Measurements from ENCODE around the gene YJU2. TPM values are rescaled to one million over a fixed set of nuclear protein-coding genes. Genes with fewer than 3 reads are reported as not detected.
A peak's percentile ranks its signal among the peaks of the same experiment; 100 is the strongest.
"Not testable (repeated sequence)": the region's sequence is repeated elsewhere in the genome, so short reads cannot be mapped to it uniquely, and the experiment has no call there.

YJU2 gene
- total RNA-seq = 15.3 and 17.4 TPM in 2 replicates

GRCh38 chr19:4246767-4247593 is at the start of gene YJU2:
Gene YJU2, plus strand, starts transcription at chr19:4247080. Its CDS starts 67 bp downstream, at chr19:4247147.
- DNase-seq (ENCODE audit: low read depth in 2 of 2) = peak; percentile 99 to 100

- no peak for DNase-seq (ENCODE audit: low read depth in 2 of 2)
Observed at GRCh38 chr19:4197228-4197624, 49.7 kb upstream of the YJU2 start.

GRCh38 chr19:4197625-4198466 is 49.0 kb upstream of the YJU2 start:
- no peak for DNase-seq (ENCODE audit: low read depth in 2 of 2)

GRCh38 chr19:4198467-4199126 is 48.3 kb upstream of the YJU2 start:
- DNase-seq (ENCODE audit: low read depth in 2 of 2) = no peak

GRCh38 chr19:4199699-4200293 is 47.1 kb upstream of the YJU2 start:
- DNase-seq (ENCODE audit: low read depth in 2 of 2) = no peak

GRCh38 chr19:4200940-4201542 is 45.8 kb upstream of the YJU2 start:
- no peak for DNase-seq (ENCODE audit: low read depth in 2 of 2)

- no peak for DNase-seq (ENCODE audit: low read depth in 2 of 2)
Observed at GRCh38 chr19:4201798-4202197, 45.1 kb upstream of the YJU2 start.

GRCh38 chr19:4206818-4207484 is 39.9 kb upstream of the YJU2 start:
- DNase-seq (ENCODE audit: low read depth in 2 of 2) = peak in 1 of 2 donors; percentile 26

- DNase-seq (ENCODE audit: low read depth in 2 of 2) = peak in 1 of 2 donors; percentile 29
Observed at GRCh38 chr19:4208385-4209094, 38.3 kb upstream of the YJU2 start.

- DNase-seq (ENCODE audit: low read depth in 2 of 2) = no peak
Observed at GRCh38 chr19:4210166-4210731, 36.6 kb upstream of the YJU2 start.

GRCh38 chr19:4213116-4213515 is 33.8 kb upstream of the YJU2 start:
- no peak for DNase-seq (ENCODE audit: low read depth in 2 of 2)

- no peak for DNase-seq (ENCODE audit: low read depth in 2 of 2)
Observed at GRCh38 chr19:4215807-4216206, 31.1 kb upstream of the YJU2 start.

- DNase-seq (ENCODE audit: low read depth in 2 of 2) = no peak
Observed at GRCh38 chr19:4216846-4217245, 30.0 kb upstream of the YJU2 start.

GRCh38 chr19:4217429-4218264 is 29.2 kb upstream of the YJU2 start:
- no peak for DNase-seq (ENCODE audit: low read depth in 2 of 2)

GRCh38 chr19:4218523-4218922 is 28.4 kb upstream of the YJU2 start:
- not testable (repeated sequence) for DNase-seq (ENCODE audit: low read depth in 2 of 2)

GRCh38 chr19:4220188-4220587 is 26.7 kb upstream of the YJU2 start:
- DNase-seq (ENCODE audit: low read depth in 2 of 2) = no peak

- DNase-seq (ENCODE audit: low read depth in 2 of 2) = no peak
Observed at GRCh38 chr19:4224470-4224869, 22.4 kb upstream of the YJU2 start.

GRCh38 chr19:4225885-4226284 is 21.0 kb upstream of the YJU2 start:
- DNase-seq (ENCODE audit: low read depth in 2 of 2) = no peak

GRCh38 chr19:4227771-4228170 is 19.1 kb upstream of the YJU2 start:
- DNase-seq (ENCODE audit: low read depth in 2 of 2) = no peak
